ENCODE results near the gene THSD8. TPM values are rescaled to one million over a fixed set of nuclear protein-coding genes. Genes with fewer than 3 reads are reported as not detected.

Gene THSD8
- total RNA-seq, 1 donor from 2014 or later: 8.8 TPM

GRCh38 chr19:12770922-12771321 is 30.9 kb upstream of the THSD8 start:
- DNase-seq (ENCODE audit: low spot score in 2 of 2, unreplicated experiment in 2 of 2): no peak
- H3K4me1 Mint-ChIP-seq: peaks cover 4% of the 10 kb centered on the region
- H3K27ac Mint-ChIP-seq: no peak overlapping the region
- H3K9me3 Mint-ChIP-seq: no peaks in the 10 kb centered on the region
- H3K4me3 Mint-ChIP-seq: no peak overlapping the region
- peaks cover 6% of the 10 kb centered on the region for H3K36me3 Mint-ChIP-seq
- TF ChIP-seq CTCF (IDR thresholded peaks at IDR 0.05; ENCODE audit: unreplicated experiment): no peak
- no peaks in the 10 kb centered on the region for H3K27me3 Mint-ChIP-seq (ENCODE audit: low read depth)

- Mint-ChIP-seq H3K9me3 (no peaks in the 10 kb centered on the region), H3K36me3 (peaks cover 2% of the 10 kb centered on the region), H3K4me1 (peaks cover 5% of the 10 kb centered on the region), H3K27me3 (ENCODE audit: low read depth) (no peaks in the 10 kb centered on the region), H3K4me3 (no peak overlapping the region), H3K27ac (no peak overlapping the region)
- no peak for DNase-seq (ENCODE audit: low spot score in 2 of 2, unreplicated experiment in 2 of 2)
- no peak for TF ChIP-seq CTCF (IDR thresholded peaks at IDR 0.05; ENCODE audit: unreplicated experiment)
Measured at GRCh38 chr19:12772323-12772722, 29.5 kb upstream of the THSD8 start.

GRCh38 chr19:12773571-12773970 is 28.3 kb upstream of the THSD8 start:
- Mint-ChIP-seq H3K27me3 (ENCODE audit: low read depth) (no peaks in the 10 kb centered on the region), H3K9me3 (no peaks in the 10 kb centered on the region), H3K4me1 (peaks cover 13% of the 10 kb centered on the region), H3K27ac (no peak overlapping the region), H3K36me3 (peaks cover 2% of the 10 kb centered on the region), H3K4me3 (peak overlapping the region; percentile 44)
- DNase-seq (ENCODE audit: low spot score in 2 of 2, unreplicated experiment in 2 of 2): no peak
- TF ChIP-seq CTCF (IDR thresholded peaks at IDR 0.05; ENCODE audit: unreplicated experiment): no peak

GRCh38 chr19:12774588-12775555 is 27.0 kb upstream of the THSD8 start, which contains the start of gene HOOK2:
Gene HOOK2, minus strand, starts transcription at chr19:12775552. Its CDS starts 103 bp downstream, at chr19:12775449.
- peak within 1 kb of the TSS; percentile 84 for H3K27ac Mint-ChIP-seq
- no peak for TF ChIP-seq CTCF (IDR thresholded peaks at IDR 0.05; ENCODE audit: unreplicated experiment)
- DNase-seq (ENCODE audit: low spot score in 2 of 2, unreplicated experiment in 2 of 2): peak in 1 of 2 experiments; percentile 62
- peaks cover 25% of the 10 kb centered on the region for H3K4me1 Mint-ChIP-seq
- no peaks in the 10 kb centered on the region for H3K9me3 Mint-ChIP-seq
- H3K36me3 Mint-ChIP-seq: peaks cover 2% of the 10 kb centered on the region
- H3K27me3 Mint-ChIP-seq (ENCODE audit: low read depth): no peaks in the 10 kb centered on the region
- H3K4me3 Mint-ChIP-seq: peak within 1 kb of the TSS; percentile 81

- H3K27ac Mint-ChIP-seq: peak overlapping the region; percentile 53
- no peaks in the 10 kb centered on the region for H3K27me3 Mint-ChIP-seq (ENCODE audit: low read depth)
- H3K36me3 Mint-ChIP-seq: peaks cover 2% of the 10 kb centered on the region
- peak; percentile 72 to 90 for DNase-seq (ENCODE audit: low spot score in 2 of 2, unreplicated experiment in 2 of 2)
- H3K4me3 Mint-ChIP-seq: peak overlapping the region; percentile 73
- H3K4me1 Mint-ChIP-seq: peaks cover 27% of the 10 kb centered on the region
- H3K9me3 Mint-ChIP-seq: no peaks in the 10 kb centered on the region
- peak; percentile 97 for TF ChIP-seq CTCF (IDR thresholded peaks at IDR 0.05; ENCODE audit: unreplicated experiment)
Measured at GRCh38 chr19:12777217-12778016, 24.5 kb upstream of the THSD8 start.
